Measurements from ENCODE around the gene ATG9B. TPM values are rescaled to one million over a fixed set of nuclear protein-coding genes. Genes with fewer than 3 reads are reported as not detected.

Gene ATG9B
- total RNA-seq, 4 donors from 2014 or later: 0.42 TPM; not detected in 3

GRCh38 chr7:151025924-151026671 lies 1.8 kb upstream of the ATG9B start:
- intact Hi-C loops (cut with DNase I): loop anchor here (5.0 kb wide), 2 partner anchors 36 to 86 kb away; no protein-coding TSS in a partner anchor
- WGBS: 89% methylated on average over 3 of the region's 4 CpGs
- no peak for DNase-seq (ENCODE audit: extremely low spot score)
- TF ChIP-seq POLR2AphosphoS5 (IDR thresholded peaks at IDR 0.05): no peak
- no peak for TF ChIP-seq CTCF (IDR thresholded peaks at IDR 0.05)
- TF ChIP-seq EP300 (IDR thresholded peaks at IDR 0.05): no peak
- no peak for TF ChIP-seq POLR2A (IDR thresholded peaks at IDR 0.05; ENCODE audit: low read depth)
- Histone ChIP-seq H3K27me3 (peaks cover 0 to 5% (median 0%) of the 10 kb centered on the region in 4 donors), H3K9me3 (no peaks in the 10 kb centered on the region), H3K4me3 (no peak overlapping the region), H3K27ac (replicated peaks in 1 of 4) (no peak overlapping the region), H3K4me1 (peaks cover 7 to 27% (median 19%) of the 10 kb centered on the region in 4 donors), H3K36me3 (peaks cover 0 to 4% (median 0%) of the 10 kb centered on the region in 4 donors)

GRCh38 chr7:151023232-151023631 lies 1.1 kb downstream of the ATG9B start:
- 72% methylated on average over 10 of the region's 10 CpGs for WGBS
- DNase-seq (ENCODE audit: extremely low spot score): no peak
- no peak overlapping the region for H3K27ac ChIP-seq (replicated peaks in 1 of 4)
- no peak overlapping the region for H3K4me3 ChIP-seq
- intact Hi-C loops (cut with DNase I): no loop called here
- H3K9me3 ChIP-seq: no peaks in the 10 kb centered on the region
- TF ChIP-seq POLR2AphosphoS5 (IDR thresholded peaks at IDR 0.05) (no peak), CTCF (IDR thresholded peaks at IDR 0.05) (no peak), POLR2A (IDR thresholded peaks at IDR 0.05; ENCODE audit: low read depth) (no peak), EP300 (IDR thresholded peaks at IDR 0.05) (no peak)
- H3K36me3 ChIP-seq: no peaks in the 10 kb centered on the region
- H3K27me3 ChIP-seq: peaks cover 0 to 33% (median 7%) of the 10 kb centered on the region in 4 donors
- peaks cover 9 to 18% (median 17%) of the 10 kb centered on the region in 4 donors for H3K4me1 ChIP-seq

GRCh38 chr7:151020231-151020630 lies 4.1 kb downstream of the ATG9B start:
- 66% methylated on average over 7 of the region's 7 CpGs for WGBS
- Histone ChIP-seq H3K27me3 (peaks cover 0 to 63% (median 22%) of the 10 kb centered on the region in 4 donors), H3K4me1 (peaks cover 14 to 20% (median 19%) of the 10 kb centered on the region in 4 donors), H3K27ac (replicated peaks in 1 of 4) (no peak overlapping the region), H3K4me3 (no peak overlapping the region), H3K9me3 (no peaks in the 10 kb centered on the region), H3K36me3 (no peaks in the 10 kb centered on the region)
- no peak for TF ChIP-seq EP300 (IDR thresholded peaks at IDR 0.05)
- TF ChIP-seq CTCF (IDR thresholded peaks at IDR 0.05): no peak
- no peak for TF ChIP-seq POLR2A (IDR thresholded peaks at IDR 0.05; ENCODE audit: low read depth)
- TF ChIP-seq POLR2AphosphoS5 (IDR thresholded peaks at IDR 0.05): no peak
- DNase-seq (ENCODE audit: extremely low spot score): no peak
- intact Hi-C loops (cut with DNase I): no loop called here

- intact Hi-C loops (cut with DNase I): loop anchor here (10.0 kb wide), 1 partner anchor 244 kb away; no protein-coding TSS in a partner anchor
- no peak overlapping the region for H3K27ac ChIP-seq (replicated peaks in 1 of 4)
- no peak for DNase-seq (ENCODE audit: extremely low spot score)
- WGBS: 4% methylated on average over 4 of the region's 20 CpGs
- H3K36me3 ChIP-seq: peaks cover 0 to 10% (median 0%) of the 10 kb centered on the region in 4 donors
- peaks cover 20 to 23% (median 21%) of the 10 kb centered on the region in 4 donors for H3K4me1 ChIP-seq
- H3K27me3 ChIP-seq: peaks cover 0 to 75% (median 27%) of the 10 kb centered on the region in 4 donors
- H3K9me3 ChIP-seq: no peaks in the 10 kb centered on the region
- TF ChIP-seq CTCF (IDR thresholded peaks at IDR 0.05) (no peak), POLR2AphosphoS5 (IDR thresholded peaks at IDR 0.05) (no peak)
- H3K4me3 ChIP-seq: peak overlapping the region; percentile 29 to 41 (median 35)
Measured at GRCh38 chr7:151019130-151019447, 5.2 kb downstream of the ATG9B start.

All from esophagus muscularis mucosa (tissue), 4 donors.